Activated CD4-positive, alpha-beta T cell treated with anti-CD3 and anti-CD28 coated beads, Interleukin-2, amount 10 ng/mL, durations not matched to agents 24 days and 14 days (primary cell): ENCODE results near the gene ZDHHC11. TPM values are rescaled to one million over a fixed set of nuclear protein-coding genes. Genes with fewer than 3 reads are reported as not detected.
A peak's percentile ranks its signal among the peaks of the same experiment; 100 is the strongest.
"Not testable (repeated sequence)": the region's sequence is repeated elsewhere in the genome, so short reads cannot be mapped to it uniquely, and the experiment has no call there.

Source experiments
- DNase-seq: peaks from one replicate; pipeline ENCODE4 v3.0.0; 2022
- H3K27ac Mint-ChIP-seq: one replicate; pipeline ENCODE4 v1.8.0; 2022; ENCODE audit warnings: mild to moderate bottlenecking, mixed read lengths
- H3K27me3 Mint-ChIP-seq: one replicate; pipeline ENCODE4 v1.8.0; 2022; ENCODE audit warnings: mixed read lengths
- H3K36me3 Mint-ChIP-seq: one replicate; pipeline ENCODE4 v1.8.0; 2022; ENCODE audit warnings: low read depth, mild to moderate bottlenecking, mixed read lengths
- H3K4me1 Mint-ChIP-seq: one replicate; pipeline ENCODE4 v1.8.0; 2021; ENCODE audit warnings: mixed read lengths
- H3K4me3 Mint-ChIP-seq: one replicate; pipeline ENCODE4 v1.8.0; 2022; ENCODE audit warnings: mild to moderate bottlenecking, moderate library complexity, mixed read lengths
- H3K9me3 Mint-ChIP-seq: one replicate; pipeline ENCODE4 v1.8.0; 2021; ENCODE audit warnings: mixed read lengths
- intact Hi-C: fragments of 100-400 bp; cut with micrococcal nuclease; formaldehyde crosslinking; loops from one replicate; pipeline ENCODE4 v1.15.1; 2023
- total RNA-seq: library from RNA; stranded (reverse); gene quantifications from 2 replicates; pipeline ENCODE4 v1.2.3, GENCODE V29; 2022

ZDHHC11 gene
- total RNA-seq, 1 donor from 2014 or later = 14.3 TPM

DNA sequence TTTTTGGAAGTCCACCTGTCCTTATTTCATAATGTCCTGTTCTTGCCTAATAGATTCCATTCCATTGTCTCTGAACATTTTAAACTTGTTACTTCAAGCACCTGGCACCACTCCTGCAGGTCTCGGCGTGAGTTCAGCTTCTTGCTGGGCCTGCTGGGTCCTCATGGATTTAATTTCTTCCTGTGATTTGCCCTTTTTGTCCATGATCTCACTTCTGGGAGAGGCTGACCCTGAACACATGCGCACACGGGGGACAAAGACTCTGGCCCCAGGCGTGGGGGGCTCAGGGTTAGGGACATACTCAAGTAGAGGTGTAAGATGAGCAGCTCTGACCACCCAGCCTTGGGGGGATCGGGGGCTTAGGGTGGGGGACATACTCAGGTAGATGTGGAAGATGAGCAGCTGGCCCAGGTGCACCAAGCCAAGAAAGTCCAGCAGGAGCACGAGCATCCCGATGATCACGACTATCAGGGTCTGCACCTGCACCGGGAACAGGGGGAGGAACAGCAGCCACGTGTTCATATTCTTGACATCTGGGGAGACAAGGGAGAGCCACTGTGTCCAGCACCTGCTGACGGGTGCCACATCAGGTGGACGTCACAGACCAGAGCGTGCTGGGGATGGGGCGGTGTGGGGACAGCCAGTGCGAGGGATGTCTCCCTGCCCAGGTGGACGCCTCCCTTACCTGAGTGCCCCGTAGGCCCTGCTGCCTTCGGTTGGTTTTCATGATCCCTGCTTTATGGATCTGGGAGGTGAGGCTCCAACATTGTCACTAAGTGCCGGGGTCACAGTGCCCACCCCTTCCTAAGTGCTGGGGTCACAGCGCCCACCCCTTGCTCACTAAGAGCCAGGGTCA lies 10.4 kb downstream of the ZDHHC11 start:
- intact Hi-C loops, H3K4me1 Mint-ChIP-seq, DNase-seq, H3K4me3 Mint-ChIP-seq, H3K36me3 Mint-ChIP-seq, H3K27ac Mint-ChIP-seq, H3K27me3 Mint-ChIP-seq, H3K9me3 Mint-ChIP-seq: not testable (repeated sequence)

DNA sequence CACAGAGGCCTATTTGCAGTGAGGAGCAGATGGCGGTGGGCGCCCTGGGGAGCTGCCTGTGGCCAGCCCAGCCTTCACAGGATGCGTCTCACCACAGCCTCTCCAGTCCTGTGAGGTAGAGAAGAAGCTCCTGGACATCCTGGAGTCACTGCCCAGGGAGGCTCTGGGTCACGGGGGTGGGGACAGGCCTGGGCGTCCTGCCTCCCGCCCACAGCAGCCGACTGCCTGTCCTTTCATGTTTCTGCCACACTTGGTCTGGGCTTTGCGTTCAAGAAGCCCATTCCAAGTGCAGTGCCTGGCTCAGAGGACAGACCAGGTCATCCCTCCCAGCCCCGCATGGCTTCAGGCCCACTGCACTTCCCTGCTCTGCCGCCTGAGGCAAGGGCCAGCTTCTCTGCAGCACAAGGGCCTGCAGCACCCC lies 12.3 kb downstream of the ZDHHC11 start:
- H3K9me3 Mint-ChIP-seq, H3K36me3 Mint-ChIP-seq, H3K27ac Mint-ChIP-seq, intact Hi-C loops, H3K4me3 Mint-ChIP-seq, DNase-seq, H3K4me1 Mint-ChIP-seq, H3K27me3 Mint-ChIP-seq: not testable (repeated sequence)

DNA sequence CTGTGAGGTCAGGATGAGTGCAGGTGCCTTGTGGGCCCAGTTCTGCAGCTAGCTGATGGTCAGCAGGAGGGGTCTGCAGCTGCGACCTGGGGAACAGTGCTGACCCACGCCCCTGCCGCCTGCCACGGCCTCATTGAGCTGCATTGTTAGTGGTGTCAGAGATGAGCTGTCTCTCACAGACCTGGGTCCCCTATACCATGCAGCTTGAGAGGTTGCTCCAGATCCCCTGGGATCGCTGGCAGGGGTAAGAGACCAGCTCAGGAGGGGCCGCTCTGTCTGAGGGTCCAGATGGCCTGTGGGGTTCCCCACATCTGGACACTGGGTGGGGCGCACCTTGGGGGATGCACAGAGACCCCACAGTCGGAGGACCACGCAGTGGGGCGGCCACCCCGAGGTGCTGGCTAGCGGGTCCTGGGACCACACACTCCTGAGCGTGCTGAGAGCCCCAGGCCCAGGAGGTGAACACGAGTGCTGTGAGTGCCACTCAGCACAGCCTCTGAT lies 13.1 kb downstream of the ZDHHC11 start:
- intact Hi-C loops, H3K27me3 Mint-ChIP-seq, DNase-seq, H3K4me3 Mint-ChIP-seq, H3K36me3 Mint-ChIP-seq, H3K9me3 Mint-ChIP-seq, H3K27ac Mint-ChIP-seq, H3K4me1 Mint-ChIP-seq: not testable (repeated sequence)

DNA sequence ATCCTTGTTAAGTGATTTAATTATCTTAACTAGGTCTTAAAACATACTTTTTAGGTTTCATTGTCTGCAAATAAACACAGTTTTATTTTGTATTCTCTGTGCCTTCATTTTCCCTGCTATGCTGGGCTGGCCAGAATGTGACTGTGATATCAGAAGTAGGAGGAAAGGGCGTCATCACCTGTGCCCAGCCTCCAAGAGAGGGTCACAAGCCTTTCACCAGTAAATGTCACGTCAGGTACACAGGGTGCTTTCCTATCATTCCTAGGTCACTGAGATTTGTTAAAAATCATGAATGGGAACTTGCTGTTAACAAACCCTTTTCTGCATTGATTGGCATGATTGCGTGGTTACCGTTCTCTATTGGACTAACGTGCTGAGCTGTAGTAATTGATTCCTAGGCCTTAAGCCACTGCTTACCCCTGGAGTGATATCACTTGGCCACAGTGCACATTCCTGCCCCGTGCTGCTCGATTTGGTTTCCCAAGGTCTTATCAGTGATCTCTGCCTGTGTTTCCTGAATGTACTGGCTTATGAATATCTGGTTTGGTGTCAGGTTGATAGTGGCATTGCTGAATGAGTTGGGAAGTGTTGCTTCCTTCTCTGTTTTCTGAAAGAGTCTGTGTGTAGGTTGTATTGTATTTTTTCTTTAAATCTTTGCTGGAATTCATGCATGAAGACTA lies 14.7 kb downstream of the ZDHHC11 start:
- H3K9me3 Mint-ChIP-seq, H3K27me3 Mint-ChIP-seq, DNase-seq, H3K4me3 Mint-ChIP-seq, H3K36me3 Mint-ChIP-seq, H3K27ac Mint-ChIP-seq, H3K4me1 Mint-ChIP-seq, intact Hi-C loops: not testable (repeated sequence)

DNA sequence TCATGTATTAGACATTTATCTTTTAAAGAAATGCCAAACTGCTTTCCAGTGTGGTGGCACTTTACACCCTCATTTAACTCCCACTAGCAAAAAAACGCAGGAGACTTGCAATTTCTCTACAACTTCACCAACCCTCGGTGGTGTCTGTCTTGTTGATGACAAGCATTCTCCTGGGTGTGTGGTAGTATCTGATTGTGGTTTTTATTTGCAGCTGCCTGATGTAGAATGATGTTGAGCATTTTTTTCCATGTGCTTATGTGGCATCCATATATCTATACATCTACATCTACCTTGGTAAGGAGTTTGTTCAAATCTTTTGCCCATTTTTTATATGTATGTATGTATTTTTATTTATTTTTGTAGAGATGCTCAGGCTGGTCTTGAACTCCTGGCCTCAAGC lies 16.8 kb downstream of the ZDHHC11 start:
- H3K4me3 Mint-ChIP-seq, H3K27ac Mint-ChIP-seq, DNase-seq, H3K27me3 Mint-ChIP-seq, intact Hi-C loops, H3K4me1 Mint-ChIP-seq, H3K36me3 Mint-ChIP-seq, H3K9me3 Mint-ChIP-seq: not testable (repeated sequence)

DNA sequence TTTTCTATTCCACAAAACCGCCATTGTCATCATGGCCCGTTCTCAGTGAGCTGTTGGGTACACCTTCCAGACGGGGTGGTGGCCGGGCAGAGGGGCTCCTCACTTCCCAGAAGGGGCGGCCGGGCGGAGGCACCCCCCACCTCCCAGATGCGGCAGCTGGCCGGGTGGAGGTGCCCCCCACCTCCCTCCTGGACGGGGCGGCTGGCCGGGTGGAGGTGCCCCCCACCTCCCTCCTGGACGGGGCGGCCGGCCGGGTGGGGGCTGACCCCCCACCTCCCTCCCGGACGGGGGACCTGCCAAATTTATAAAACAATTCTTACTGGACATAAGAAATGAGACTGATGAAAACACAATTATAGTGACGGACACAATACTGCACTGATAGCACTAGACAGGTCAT lies 22.6 kb downstream of the ZDHHC11 start:
- intact Hi-C loops, H3K4me3 Mint-ChIP-seq, H3K9me3 Mint-ChIP-seq, H3K4me1 Mint-ChIP-seq, H3K27me3 Mint-ChIP-seq, DNase-seq, H3K27ac Mint-ChIP-seq: not testable (repeated sequence)
- peaks cover 15% of the 10 kb centered on the region for H3K36me3 Mint-ChIP-seq

DNA sequence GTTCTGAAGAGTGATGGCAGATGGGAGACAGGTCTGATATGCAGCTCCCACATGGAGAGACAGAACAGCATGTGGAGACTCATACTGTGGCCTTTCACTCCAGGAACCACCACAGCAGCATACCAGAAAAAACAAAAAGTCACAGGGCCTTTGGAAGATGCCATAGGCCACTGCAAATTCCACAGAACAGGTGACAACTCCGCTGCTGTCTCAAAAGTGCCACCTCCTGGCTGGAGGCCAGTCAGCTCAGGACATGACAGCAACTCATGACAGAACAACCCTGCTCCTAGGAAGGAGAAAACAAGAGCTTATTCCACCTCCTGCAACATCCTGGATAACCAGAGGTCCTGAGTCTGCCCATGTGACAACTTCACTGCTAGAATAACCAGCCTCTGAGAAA lies 25.2 kb downstream of the ZDHHC11 start:
- H3K9me3 Mint-ChIP-seq, H3K4me3 Mint-ChIP-seq, H3K4me1 Mint-ChIP-seq, intact Hi-C loops, H3K27me3 Mint-ChIP-seq, DNase-seq, H3K27ac Mint-ChIP-seq: not testable (repeated sequence)
- peaks cover 21% of the 10 kb centered on the region for H3K36me3 Mint-ChIP-seq

DNA sequence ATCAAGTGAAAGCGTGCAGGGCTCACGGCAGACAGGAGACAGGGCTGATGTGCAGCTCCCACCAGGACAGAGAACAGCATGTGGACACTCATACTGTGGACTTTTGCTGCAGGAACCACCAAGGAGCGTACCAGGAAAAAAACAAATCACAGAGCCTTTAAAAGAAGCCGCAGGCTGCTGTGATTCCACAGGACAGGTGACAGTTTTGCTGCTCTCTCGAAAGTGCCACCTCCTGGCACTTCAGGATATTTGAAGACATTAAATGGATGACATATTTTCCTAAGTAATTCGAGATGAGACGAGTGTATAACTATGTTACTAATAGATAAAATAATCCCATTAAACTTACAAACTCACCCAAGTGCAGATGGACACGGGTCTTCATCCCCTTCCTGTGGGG lies 29.3 kb downstream of the ZDHHC11 start:
- H3K4me1 Mint-ChIP-seq = no peaks in the 10 kb centered on the region
- H3K36me3 Mint-ChIP-seq = peaks cover 24% of the 10 kb centered on the region

DNA sequence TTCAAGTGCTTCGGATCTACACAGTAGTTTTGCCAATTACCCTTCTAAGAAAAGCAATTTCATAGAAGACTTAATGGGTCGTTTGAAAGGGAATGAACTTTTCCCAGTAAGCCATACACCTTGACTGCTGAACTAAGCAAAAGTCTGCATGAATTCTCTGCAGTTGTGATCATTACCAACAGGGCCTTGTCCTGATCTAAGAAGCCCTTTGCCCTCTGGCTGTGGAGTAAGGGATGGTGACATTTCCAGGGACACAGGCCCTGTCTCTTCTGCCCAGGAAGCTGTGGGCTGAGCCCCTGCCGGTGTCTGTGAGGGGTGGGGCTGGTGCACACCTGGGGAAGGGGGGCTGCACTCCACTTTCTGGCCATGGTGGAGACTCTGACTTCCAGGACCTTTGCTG lies 30.5 kb downstream of the ZDHHC11 start:
- Mint-ChIP-seq H3K4me1 (no peaks in the 10 kb centered on the region), H3K9me3 (no peaks in the 10 kb centered on the region), H3K27ac (no peak overlapping the region), H3K27me3 (no peaks in the 10 kb centered on the region), H3K4me3 (no peak overlapping the region), H3K36me3 (peaks cover 27% of the 10 kb centered on the region)
- intact Hi-C loops = no loop called here
- no peak for DNase-seq

More for the DNA sequence above, 29.3 kb downstream of the ZDHHC11 start:
- H3K27me3 Mint-ChIP-seq = no peaks in the 10 kb centered on the region
- DNase-seq = no peak
- H3K27ac Mint-ChIP-seq = no peak overlapping the region
- no peaks in the 10 kb centered on the region for H3K9me3 Mint-ChIP-seq
- no peak overlapping the region for H3K4me3 Mint-ChIP-seq
- intact Hi-C loops = no loop called here

DNA sequence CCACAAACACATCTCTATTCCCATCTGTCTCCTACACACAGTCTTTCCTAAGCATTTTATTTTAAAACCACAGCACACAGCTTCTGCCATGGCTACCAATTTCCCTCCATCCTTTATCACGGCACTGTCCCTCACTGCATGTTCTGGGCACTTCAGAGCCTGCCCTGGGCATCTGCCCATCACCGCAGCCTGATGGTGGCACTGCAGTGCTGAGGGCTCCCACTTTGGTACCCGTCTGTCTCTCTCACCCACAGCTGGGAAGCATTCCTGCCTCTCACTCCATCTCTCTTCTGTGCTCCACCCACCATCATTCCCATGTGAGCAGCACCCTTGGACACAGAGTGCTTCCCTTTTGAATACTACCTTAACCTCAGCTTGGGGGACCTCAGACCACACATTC lies 31.7 kb downstream of the ZDHHC11 start:
- Mint-ChIP-seq H3K36me3 (peaks cover 20% of the 10 kb centered on the region), H3K4me1 (no peaks in the 10 kb centered on the region), H3K27me3 (no peaks in the 10 kb centered on the region), H3K27ac (peak overlapping the region; percentile 39), H3K9me3 (no peaks in the 10 kb centered on the region), H3K4me3 (no peak overlapping the region)
- intact Hi-C loops = no loop called here
- DNase-seq = no peak

DNA sequence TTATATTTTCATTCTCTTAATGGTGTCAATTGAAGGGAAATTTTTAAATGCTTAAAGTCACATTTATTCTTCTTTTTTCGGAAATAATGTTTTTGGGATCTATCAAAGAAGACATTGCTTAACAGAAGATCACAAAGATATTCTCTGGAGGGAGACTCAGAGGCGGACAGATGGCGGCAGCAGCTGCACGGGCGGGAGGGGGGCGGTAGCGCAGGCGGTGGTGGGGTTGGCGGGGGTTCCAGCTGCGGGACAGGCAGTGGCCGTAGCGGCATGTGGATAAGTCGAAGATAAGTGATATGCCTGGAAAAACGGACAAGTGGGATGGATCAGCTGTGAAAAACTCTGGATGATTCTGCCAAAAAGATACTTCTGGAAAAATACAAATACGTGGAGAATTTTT lies 34.6 kb downstream of the ZDHHC11 start:
- intact Hi-C loops = no loop called here
- no peaks in the 10 kb centered on the region for H3K9me3 Mint-ChIP-seq

DNA sequence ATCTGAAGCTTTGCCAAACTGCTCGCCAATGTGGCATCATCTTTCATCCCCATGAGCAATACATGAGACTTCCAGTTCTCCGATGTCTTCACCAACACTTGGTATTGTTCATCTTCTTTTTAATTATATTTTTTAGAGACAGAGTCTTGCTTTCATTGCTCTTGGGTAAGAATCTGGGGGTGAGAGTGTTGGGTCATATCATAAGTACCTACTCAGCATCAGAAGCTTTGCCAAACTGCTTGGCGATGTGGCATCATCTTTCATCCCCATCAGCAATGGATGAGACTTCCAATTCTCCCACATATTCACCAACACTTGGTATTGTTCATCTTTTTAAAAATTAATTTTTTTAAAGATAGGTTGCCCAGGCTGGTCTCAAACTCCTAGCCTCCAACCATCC lies 35.3 kb downstream of the ZDHHC11 start:
- Mint-ChIP-seq H3K36me3 (peaks cover 11% of the 10 kb centered on the region), H3K9me3 (no peaks in the 10 kb centered on the region), H3K27me3 (no peaks in the 10 kb centered on the region), H3K4me1 (no peaks in the 10 kb centered on the region), H3K27ac (no peak overlapping the region), H3K4me3 (no peak overlapping the region)
- no peak for DNase-seq
- intact Hi-C loops = no loop called here

More for the DNA sequence above, 34.6 kb downstream of the ZDHHC11 start:
- Mint-ChIP-seq H3K4me1 (no peaks in the 10 kb centered on the region), H3K27ac (no peak overlapping the region), H3K27me3 (no peaks in the 10 kb centered on the region), H3K36me3 (peaks cover 11% of the 10 kb centered on the region), H3K4me3 (no peak overlapping the region)
- DNase-seq = no peak

DNA sequence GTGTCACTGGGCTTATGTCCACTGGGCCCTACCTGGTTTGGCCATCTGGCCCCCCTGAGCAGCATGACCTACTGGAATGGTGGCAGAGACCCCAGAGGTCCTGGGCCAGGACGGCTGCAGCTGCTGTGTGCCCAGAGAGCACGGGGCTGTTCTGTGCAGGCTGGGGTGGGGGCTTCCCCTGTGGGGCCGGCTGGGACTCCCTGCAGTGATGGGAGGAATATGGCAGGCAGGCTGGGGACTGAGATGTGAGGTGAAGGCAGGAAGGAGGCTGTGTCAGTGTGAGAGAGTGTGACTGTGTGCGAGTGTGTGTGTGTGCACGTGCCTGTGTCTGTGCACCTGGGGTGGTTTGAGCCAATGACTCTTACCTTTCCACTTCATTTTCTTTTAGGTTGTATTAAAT lies 37.2 kb downstream of the ZDHHC11 start:
- H3K4me3 Mint-ChIP-seq, H3K9me3 Mint-ChIP-seq, intact Hi-C loops, DNase-seq, H3K27ac Mint-ChIP-seq, H3K4me1 Mint-ChIP-seq, H3K27me3 Mint-ChIP-seq: not testable (repeated sequence)
- H3K36me3 Mint-ChIP-seq = peaks cover 11% of the 10 kb centered on the region

DNA sequence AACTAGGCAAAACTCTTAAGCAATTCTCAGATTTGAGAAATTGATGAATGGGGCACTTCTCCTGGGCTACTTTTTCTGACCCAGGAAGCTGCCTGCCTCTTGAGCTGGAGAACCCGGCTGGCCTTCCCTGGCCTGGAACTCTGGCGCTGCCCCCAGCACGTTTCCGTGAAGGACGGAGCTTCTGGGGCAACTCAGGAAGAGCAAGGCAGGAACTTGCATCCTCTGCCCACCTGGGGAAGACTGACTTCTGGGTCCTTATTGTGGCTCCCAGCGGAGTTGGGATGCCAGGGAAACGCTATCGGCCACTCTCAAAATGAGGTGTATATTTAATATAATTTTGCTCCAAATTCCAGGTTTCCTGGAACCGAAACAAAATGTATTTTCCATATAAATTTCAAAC lies 39.4 kb downstream of the ZDHHC11 start:
- H3K4me3 Mint-ChIP-seq, H3K4me1 Mint-ChIP-seq, H3K36me3 Mint-ChIP-seq, DNase-seq, H3K27me3 Mint-ChIP-seq, H3K27ac Mint-ChIP-seq, intact Hi-C loops, H3K9me3 Mint-ChIP-seq: not testable (repeated sequence)
